Renal cortex interstitium (tissue), 11 donors: ENCODE results near the gene KCNQ2. TPM values are rescaled to one million over a fixed set of nuclear protein-coding genes. Genes with fewer than 3 reads are reported as not detected.

Experiments
- DNase-seq, 11 donors: peaks; one replicate each; pipeline ENCODE4 v3.0.0-alpha.2; 2013; ENCODE audit warnings: low read depth in 9 of 11, low spot score in 4 of 11; ENCODE audit errors: extremely low read depth in 1 of 11
- polyA plus RNA-seq, 3 donors: library from polyadenylated mRNA; unstranded; fragments of 120-200 nt; gene quantifications; one replicate each; pipeline ENCODE4 v1.2.1, GENCODE V29; 2013; ENCODE audit not compliant: insufficient read length in 3 of 3

The KCNQ2 gene
- polyA plus RNA-seq, 3 donors: 7.2 to 10.9 (median 8.5) TPM

DNA sequence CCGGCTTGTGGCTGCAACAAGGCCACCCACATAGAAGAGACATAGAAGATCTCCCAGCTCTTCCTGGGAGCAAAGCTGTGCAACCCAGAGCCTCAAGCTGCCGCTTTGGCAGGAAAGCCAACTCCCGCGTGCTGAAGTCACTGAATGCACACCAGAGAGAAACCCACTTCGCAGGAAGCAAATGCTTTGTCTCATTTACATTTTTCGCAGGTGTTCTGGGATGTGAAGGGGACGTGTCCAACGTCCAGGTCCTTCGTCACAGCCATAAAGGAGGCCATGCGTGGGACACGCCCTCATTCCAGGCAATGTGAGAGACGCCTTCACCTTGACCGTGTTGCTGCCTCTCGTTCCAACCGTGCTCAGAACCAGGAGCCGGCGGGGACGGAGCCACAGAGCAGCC, 24.4 kb downstream of the KCNQ2 start:
- no peak for DNase-seq

DNA sequence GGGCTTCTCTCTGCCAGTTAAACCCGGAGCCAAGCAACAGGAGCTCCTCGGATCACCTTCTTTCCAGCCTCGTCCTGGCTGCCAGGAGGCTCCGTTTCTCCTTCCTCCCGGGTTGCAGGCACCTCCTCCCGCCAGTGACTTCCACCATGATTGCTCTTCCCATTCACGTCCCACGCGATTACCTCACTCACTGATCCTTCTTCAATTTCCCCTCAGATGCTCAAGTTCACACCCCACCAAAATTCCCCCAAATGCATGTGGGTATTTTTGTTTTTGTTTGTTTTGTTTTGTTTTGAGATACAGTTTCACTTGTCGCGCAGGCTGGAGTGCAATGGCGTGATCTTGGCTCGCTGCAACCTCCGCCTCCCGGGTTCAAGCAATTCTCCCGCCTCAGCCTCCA, 25.1 kb downstream of the KCNQ2 start:
- DNase-seq: no peak

- no peak for DNase-seq
Measured at GRCh38 chr20:63446216-63447024, 26.0 kb downstream of the KCNQ2 start.

DNA sequence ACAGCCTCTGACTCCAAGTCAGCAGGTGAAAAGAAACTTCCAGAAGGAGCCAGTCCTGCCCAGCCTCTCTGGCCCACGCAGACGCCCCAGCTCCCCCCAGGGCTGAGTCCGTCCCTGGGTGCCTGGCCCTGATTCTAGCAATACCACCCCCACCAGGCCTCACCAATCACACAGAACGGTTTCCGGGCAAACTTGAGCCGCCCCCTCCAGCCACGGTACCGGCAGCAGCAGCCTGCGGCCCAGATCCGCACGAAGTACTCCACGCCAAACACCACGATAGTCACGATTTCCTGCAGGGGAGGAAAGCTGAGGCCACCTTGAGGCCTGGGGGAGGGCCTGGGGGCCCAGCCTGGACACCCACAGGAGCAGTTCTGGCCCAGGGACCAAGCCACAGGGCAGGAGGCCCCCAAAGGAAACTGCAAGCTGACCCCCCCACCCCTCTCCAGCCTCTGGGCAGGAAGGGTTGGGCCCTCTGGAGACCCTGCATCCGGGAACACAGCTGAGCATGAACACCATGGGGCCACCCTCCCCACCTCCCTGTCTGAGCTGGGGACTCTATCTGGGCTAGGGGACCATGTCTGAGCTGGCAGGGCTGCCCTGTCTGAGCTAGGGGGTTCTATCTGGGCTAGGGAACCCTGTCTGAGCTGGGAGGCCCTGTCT, 27.2 kb downstream of the KCNQ2 start:
- no peak for DNase-seq

- no peak for DNase-seq
Measured at GRCh38 chr20:63444548-63444947, 27.9 kb downstream of the KCNQ2 start.

GRCh38 chr20:63443606-63444395, 28.7 kb downstream of the KCNQ2 start:
- no peak for DNase-seq

- no peak for DNase-seq
Measured at GRCh38 chr20:63442100-63442493, 30.4 kb downstream of the KCNQ2 start.

- DNase-seq: no peak
Measured at GRCh38 chr20:63441136-63442099, 31.0 kb downstream of the KCNQ2 start.

DNA sequence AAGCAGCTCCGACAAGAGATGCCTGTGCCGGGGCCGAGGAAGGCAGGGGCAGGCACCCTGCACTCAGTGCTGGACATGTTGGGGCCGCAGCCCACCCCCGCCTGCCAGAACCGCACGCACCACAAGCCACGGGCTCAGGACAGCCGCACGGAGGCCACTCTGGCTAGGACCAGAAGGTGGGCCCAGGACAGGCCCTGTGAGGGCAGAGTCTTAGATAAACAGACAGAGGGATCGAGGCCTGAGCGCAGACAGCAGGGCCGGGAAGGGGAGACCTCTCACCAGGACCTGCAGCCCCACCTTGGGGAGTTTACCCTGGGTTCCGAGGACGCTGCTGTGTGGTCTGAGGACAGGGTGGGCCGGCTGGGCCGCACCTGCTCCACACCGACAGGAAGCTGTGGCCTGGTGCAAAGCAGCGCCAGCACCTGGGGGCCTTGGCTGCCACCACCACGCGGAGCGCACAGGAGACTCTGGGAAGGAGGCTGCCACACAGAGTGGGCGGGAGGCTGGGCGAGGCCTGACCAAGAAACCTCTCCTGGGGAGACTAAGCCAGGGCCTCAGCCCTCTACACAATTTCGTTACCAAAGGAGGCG, 32.0 kb downstream of the KCNQ2 start:
- DNase-seq: no peak

DNA sequence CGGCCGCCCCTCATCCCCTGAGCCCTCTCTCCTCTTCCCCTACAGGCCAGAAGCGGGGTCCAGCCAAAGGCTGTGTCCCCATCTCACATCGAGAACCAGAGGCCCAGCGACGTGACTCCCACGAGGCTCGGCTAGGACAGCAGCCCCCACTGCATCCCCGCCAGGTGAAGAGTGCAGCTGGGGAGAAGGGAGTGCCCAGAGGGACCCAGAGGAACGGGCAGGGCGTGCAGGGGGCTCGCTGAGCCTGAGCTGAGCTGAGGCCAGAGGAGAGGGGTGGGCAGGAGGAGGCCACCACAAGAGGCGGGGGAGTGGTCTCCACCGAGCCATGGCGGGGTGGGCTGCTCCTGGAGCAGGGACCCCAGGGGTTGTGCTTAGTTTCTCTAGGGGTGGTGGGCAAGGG, 32.6 kb downstream of the KCNQ2 start:
- DNase-seq: no peak

- no peak for DNase-seq
Measured at GRCh38 chr20:63438121-63438520, 34.3 kb downstream of the KCNQ2 start.

- no peak for DNase-seq
Measured at GRCh38 chr20:63435552-63435951, 36.9 kb downstream of the KCNQ2 start.

- peak; percentile 46 to 80 (median 72) for DNase-seq
Measured at GRCh38 chr20:63434599-63435378, 37.7 kb downstream of the KCNQ2 start.

GRCh38 chr20:63433756-63434531, 38.5 kb downstream of the KCNQ2 start:
- no peak for DNase-seq

- DNase-seq: no peak
Measured at GRCh38 chr20:63433351-63433750, 39.1 kb downstream of the KCNQ2 start.

DNA sequence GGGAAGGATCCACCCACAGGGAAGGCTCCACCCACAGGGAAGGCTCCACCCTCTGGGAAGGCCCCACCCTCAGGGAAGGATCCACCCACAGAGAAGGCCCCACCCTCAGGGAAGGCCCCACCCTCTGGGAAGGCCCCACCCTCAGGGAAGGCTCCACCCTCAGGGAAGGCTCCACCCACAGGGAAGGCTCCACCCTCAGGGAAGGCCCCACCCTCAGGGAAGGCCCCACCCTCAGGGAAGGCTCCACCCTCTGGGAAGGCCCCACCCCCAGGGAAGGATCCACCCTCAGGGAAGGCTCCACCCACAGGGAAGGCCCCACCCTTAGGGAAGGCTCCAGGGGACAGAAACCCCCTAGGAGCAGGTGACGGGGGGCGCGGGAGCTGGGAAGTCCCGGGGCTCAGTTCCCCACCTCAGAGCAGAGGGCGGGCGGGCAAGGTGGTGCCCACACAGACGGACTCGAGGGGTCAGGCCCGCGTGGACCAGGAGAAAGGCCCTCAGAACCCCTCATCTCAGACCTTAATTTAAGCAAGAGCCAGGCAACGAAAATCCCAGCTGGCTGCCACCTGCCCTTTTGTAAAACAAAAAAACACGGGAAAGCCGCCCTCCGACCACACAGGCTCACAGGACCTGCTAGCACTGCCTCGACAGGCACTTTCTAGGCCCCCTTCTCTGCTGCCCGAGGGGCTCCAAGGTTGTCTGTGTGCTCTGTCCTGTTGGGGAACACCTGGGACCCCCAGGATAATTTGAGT, 39.7 kb downstream of the KCNQ2 start:
- DNase-seq: no peak
